ENCODE measurements around the gene SELENOI. TPM values are rescaled to one million over a fixed set of nuclear protein-coding genes. Genes with fewer than 3 reads are reported as not detected.

Gene SELENOI
- total RNA-seq, 1 experiment from 2014 or later: 63.3 TPM

GRCh38 chr2:26410764-26411243, 64.9 kb downstream of the SELENOI start:
- intact Hi-C loops (cut with micrococcal nuclease): loop anchor here (1.0 kb wide), 1 partner anchor 48 kb away; no protein-coding TSS in a partner anchor
- POLR2A ChIA-PET: no interaction called here
- ATAC-seq: no peak
- no peak overlapping the region for H3K9ac ChIP-seq (ENCODE audit: low read length)
- no TSS peak for BruUV-seq (replicated peaks)
- H3K4me2 ChIP-seq (ENCODE audit: low read length): no peak overlapping the region
- H3K9me2 ChIP-seq (ENCODE audit: insufficient read depth): no peaks in the 10 kb centered on the region
- DNase-seq (ENCODE audit: low read depth, low spot score): no peak
- RAD21 ChIA-PET (ENCODE audit: low non-redundant PET in 1 of 2, low total read pairs in 2 of 2, uncharacterized antibody in 2 of 2, unreplicated experiment in 2 of 2): no interaction called here
- no peaks in the 10 kb centered on the region; the same call in 1 of the 2 replicates for H4K20me1 ChIP-seq (ENCODE audit: insufficient read depth)
- no peaks in the 10 kb centered on the region for H3K9me3 ChIP-seq (ENCODE audit: control insufficient read depth in 1 of 2, insufficient read depth in 1 of 2, low read depth in 1 of 2, low read length in 2 of 2)
- no peaks in the 10 kb centered on the region for H3K36me3 ChIP-seq (ENCODE audit: control insufficient read depth in 1 of 2, insufficient read depth in 2 of 2, low read length in 2 of 2)
- no peaks in the 10 kb centered on the region for H3K27me3 ChIP-seq (ENCODE audit: insufficient read depth, low read length)
- TF ChIP-seq ELF1 (IDR thresholded peaks at IDR 0.05; ENCODE audit: borderline replicate concordance, low read depth) (no peak), ZNF274 (IDR thresholded peaks at IDR 0.05; ENCODE audit: low read depth, low read length) (no peak), RAD21 (IDR thresholded peaks at IDR 0.05; ENCODE audit: low read depth) (no peak), CBX3 (IDR thresholded peaks at IDR 0.05; ENCODE audit: low read depth) (no peak), TCF7L2 (IDR thresholded peaks at IDR 0.05; ENCODE audit: borderline replicate concordance, extremely low read depth, insufficient read depth, insufficient read length) (no peak), EZH2phosphoT487 (IDR thresholded peaks at IDR 0.05; ENCODE audit: borderline replicate concordance) (no peak), ZBTB33 (IDR thresholded peaks at IDR 0.05; ENCODE audit: extremely low read depth, insufficient replicate concordance, low read length) (no peak), SRF (IDR thresholded peaks at IDR 0.05; ENCODE audit: low read depth) (no peak), EZH2 (IDR thresholded peaks at IDR 0.05) (no peak), FOSL1 (IDR thresholded peaks at IDR 0.05; ENCODE audit: low read depth) (no peak), JUND (IDR thresholded peaks at IDR 0.05) (no peak), YY1 (IDR thresholded peaks at IDR 0.05; ENCODE audit: extremely low read depth, insufficient replicate concordance, low read depth, low read length) (no peak), ZFX (IDR thresholded peaks at IDR 0.05) (no peak), CEBPB (IDR thresholded peaks at IDR 0.05; ENCODE audit: low read depth) (no peak), POLR2AphosphoS5 (IDR thresholded peaks at IDR 0.05; ENCODE audit: low read depth, low read length) (no peak), ATF3 (IDR thresholded peaks at IDR 0.05) (no peak)
- TF ChIP-seq, protein P1, sequence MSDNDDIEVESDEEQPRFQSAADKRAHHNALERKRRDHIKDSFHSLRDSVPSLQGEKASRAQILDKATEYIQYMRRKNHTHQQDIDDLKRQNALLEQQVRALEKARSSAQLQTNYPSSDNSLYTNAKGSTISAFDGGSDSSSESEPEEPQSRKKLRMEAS (IDR thresholded peaks at IDR 0.05): no peak
- no peak overlapping the region for H2AFZ ChIP-seq (ENCODE audit: low read depth, low read length, poor library complexity, severe bottlenecking)
- no peaks in the 10 kb centered on the region for H3K79me2 ChIP-seq (ENCODE audit: insufficient read depth, low read length)
- H3K27ac ChIP-seq (ENCODE audit: low read depth, low read length): no peak overlapping the region
- CTCF ChIA-PET: no interaction called here
- H3K4me3 ChIP-seq (replicated peaks in 1 of 2; ENCODE audit: low read depth in 1 of 2, low read length in 2 of 2): no peak overlapping the region
- H3K4me1 ChIP-seq (ENCODE audit: control insufficient read depth in 1 of 2, insufficient read depth in 2 of 2, low read length in 2 of 2): no peaks in the 10 kb centered on the region

Measured in HCT116 (cell line).